Natural killer cell (primary cell): ENCODE results near the gene KCNT2. TPM values are rescaled to one million over a fixed set of nuclear protein-coding genes. Genes with fewer than 3 reads are reported as not detected.

Experiments used
- ATAC-seq, 3 donors: fragments of 150-1000 bp in 2 of 3; fragments of 200-7000 bp in 1 of 3; cut with Tn5 transposase; 1 replicate in 1 of 3; 2 replicates in 2 of 3; pipeline ENCODE4 v1.10.0; 2021; ENCODE audit warnings: mild to moderate bottlenecking in 2 of 3, moderate library complexity in 2 of 3
- DNase-seq, 2 donors: peaks; one replicate each; pipeline versions ENCODE4 v3.0.0 to v3.0.0-alpha.2; 2013 to 2021; ENCODE audit warnings: mixed read lengths in 1 of 2
- H3K27ac ChIP-seq: one replicate; pipeline ENCODE4 v1.5.1; 2013; ENCODE audit warnings: mild to moderate bottlenecking, low read length
- H3K27me3 ChIP-seq: one replicate; pipeline ENCODE4 v1.6.1; 2013; ENCODE audit warnings: low read length; ENCODE audit not compliant: control insufficient read depth, insufficient read depth
- H3K36me3 ChIP-seq: one replicate; pipeline ENCODE4 v1.6.1; 2013; ENCODE audit warnings: low read length; ENCODE audit not compliant: control insufficient read depth, insufficient read depth
- H3K4me1 ChIP-seq: one replicate; pipeline ENCODE4 v1.6.1; 2013; ENCODE audit warnings: low read length; ENCODE audit not compliant: control insufficient read depth, insufficient read depth
- H3K4me3 ChIP-seq: one replicate; pipeline ENCODE4 v1.5.1; 2013; ENCODE audit warnings: low read length
- H3K9me3 ChIP-seq: one replicate; pipeline ENCODE4 v1.6.1; 2013; ENCODE audit warnings: low read length; ENCODE audit not compliant: control insufficient read depth, insufficient read depth
- H3K27ac Mint-ChIP-seq, 2 donors: one replicate each; pipeline ENCODE4 v1.8.0; 2022; ENCODE audit warnings: mild to moderate bottlenecking in 2 of 2, mixed read lengths in 2 of 2, moderate library complexity in 1 of 2
- H3K27me3 Mint-ChIP-seq, 2 donors: one replicate each; pipeline ENCODE4 v1.8.0; 2022; ENCODE audit warnings: low read depth in 2 of 2, mixed read lengths in 2 of 2
- H3K36me3 Mint-ChIP-seq: one replicate; pipeline ENCODE4 v1.8.0; 2022; ENCODE audit warnings: mixed read lengths
- H3K4me1 Mint-ChIP-seq, 2 donors: one replicate each; pipeline ENCODE4 v1.8.0; 2022; ENCODE audit warnings: mixed read lengths in 2 of 2
- H3K4me3 Mint-ChIP-seq: one replicate; pipeline ENCODE4 v1.8.0; 2022; ENCODE audit warnings: mild to moderate bottlenecking, moderate library complexity, mixed read lengths
- H3K9me3 Mint-ChIP-seq, 2 donors: one replicate each; pipeline ENCODE4 v1.8.0; 2022; ENCODE audit warnings: mixed read lengths in 2 of 2
- WGBS: methylation state at CpG from one replicate; pipeline ENCODE4 v1.1.7; 2013; ENCODE audit warnings: missing lambda C conversion rate; ENCODE audit not compliant: insufficient coverage; 5-methylcytosine and 5-hydroxymethylcytosine counted together
- intact Hi-C: fragments of 100-400 bp; cut with micrococcal nuclease; formaldehyde crosslinking; loops from one replicate; pipeline ENCODE4 v1.14.2; 2022
- total RNA-seq, 4 donors: library from RNA; stranded (reverse); fragments of 120-200 nt in 1 of 4; gene quantifications; one replicate each; pipeline versions ENCODE4 v1.2.3 to v1.2.4, GENCODE V29; 2013 to 2022
- TF ChIP-seq, protein P1 (sequence below): fragments of 200-600 bp; IDR thresholded peaks from one replicate; pipeline ENCODE4 v1.8.0; 2022; ENCODE audit warnings: antibody characterized with exemption

KCNT2 gene
- total RNA-seq, 3 donors from 2014 or later (not counting 1 experiment from before 2014, with no cell fraction given): not detected

- H3K27me3 Mint-ChIP-seq: no peaks in the 10 kb centered on the region
Observed at GRCh38 chr1:196493881-196494280, 114.4 kb downstream of the KCNT2 start.

DNA sequence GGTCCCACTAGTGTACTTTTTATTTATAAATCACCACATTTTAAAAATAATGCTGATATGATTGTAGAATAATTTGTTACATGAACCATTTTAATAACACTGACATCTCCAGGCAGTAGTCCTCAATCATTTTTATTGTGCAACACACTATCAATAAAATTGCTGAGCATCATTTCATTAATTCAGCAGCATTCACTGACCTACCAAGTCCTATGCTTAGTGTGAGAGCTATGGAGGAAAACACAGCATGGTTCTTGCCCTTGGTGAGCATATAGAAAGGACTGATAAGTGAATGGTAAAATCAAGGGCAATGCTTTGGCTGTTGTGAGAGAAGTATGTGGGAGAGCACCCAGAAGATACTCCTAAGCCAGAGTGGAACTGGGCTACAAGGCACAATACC is 119.7 kb downstream of the KCNT2 start:
- Mint-ChIP-seq H3K27ac (no peak overlapping the region), H3K4me3 (no peak overlapping the region), H3K27me3 (no peaks in the 10 kb centered on the region), H3K36me3 (peaks cover 8% of the 10 kb centered on the region), H3K4me1 (no peaks in the 10 kb centered on the region), H3K9me3 (peaks cover 4 to 5% of the 10 kb centered on the region in 2 donors)
- H3K27me3 ChIP-seq: no peaks in the 10 kb centered on the region
- intact Hi-C loops: no loop called here
- DNase-seq (no peak), ATAC-seq (no peak)
- no peaks in the 10 kb centered on the region for H3K4me1 ChIP-seq
- TF ChIP-seq, protein P1, sequence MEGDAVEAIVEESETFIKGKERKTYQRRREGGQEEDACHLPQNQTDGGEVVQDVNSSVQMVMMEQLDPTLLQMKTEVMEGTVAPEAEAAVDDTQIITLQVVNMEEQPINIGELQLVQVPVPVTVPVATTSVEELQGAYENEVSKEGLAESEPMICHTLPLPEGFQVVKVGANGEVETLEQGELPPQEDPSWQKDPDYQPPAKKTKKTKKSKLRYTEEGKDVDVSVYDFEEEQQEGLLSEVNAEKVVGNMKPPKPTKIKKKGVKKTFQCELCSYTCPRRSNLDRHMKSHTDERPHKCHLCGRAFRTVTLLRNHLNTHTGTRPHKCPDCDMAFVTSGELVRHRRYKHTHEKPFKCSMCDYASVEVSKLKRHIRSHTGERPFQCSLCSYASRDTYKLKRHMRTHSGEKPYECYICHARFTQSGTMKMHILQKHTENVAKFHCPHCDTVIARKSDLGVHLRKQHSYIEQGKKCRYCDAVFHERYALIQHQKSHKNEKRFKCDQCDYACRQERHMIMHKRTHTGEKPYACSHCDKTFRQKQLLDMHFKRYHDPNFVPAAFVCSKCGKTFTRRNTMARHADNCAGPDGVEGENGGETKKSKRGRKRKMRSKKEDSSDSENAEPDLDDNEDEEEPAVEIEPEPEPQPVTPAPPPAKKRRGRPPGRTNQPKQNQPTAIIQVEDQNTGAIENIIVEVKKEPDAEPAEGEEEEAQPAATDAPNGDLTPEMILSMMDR: no peak
- no peaks in the 10 kb centered on the region for H3K9me3 ChIP-seq
- H3K4me3 ChIP-seq: no peak overlapping the region
- H3K36me3 ChIP-seq: no peaks in the 10 kb centered on the region
- no peak overlapping the region for H3K27ac ChIP-seq

More at GRCh38 chr1:196493881-196494280, 114.4 kb downstream of the KCNT2 start:
- Mint-ChIP-seq H3K36me3 (no peaks in the 10 kb centered on the region), H3K4me1 (no peaks in the 10 kb centered on the region), H3K9me3 (peaks cover 3 to 8% of the 10 kb centered on the region in 2 donors), H3K27ac (no peak overlapping the region), H3K4me3 (no peak overlapping the region)
- ATAC-seq (no peak), DNase-seq (no peak)
- TF ChIP-seq, protein P1: no peak
- H3K27ac ChIP-seq: no peak overlapping the region
- no peaks in the 10 kb centered on the region for H3K36me3 ChIP-seq
- H3K4me1 ChIP-seq: no peaks in the 10 kb centered on the region
- no peaks in the 10 kb centered on the region for H3K9me3 ChIP-seq
- no peaks in the 10 kb centered on the region for H3K27me3 ChIP-seq
- 94% methylated on average over 2 of the region's 4 CpGs for WGBS
- H3K4me3 ChIP-seq: no peak overlapping the region
- intact Hi-C loops: no loop called here

DNA sequence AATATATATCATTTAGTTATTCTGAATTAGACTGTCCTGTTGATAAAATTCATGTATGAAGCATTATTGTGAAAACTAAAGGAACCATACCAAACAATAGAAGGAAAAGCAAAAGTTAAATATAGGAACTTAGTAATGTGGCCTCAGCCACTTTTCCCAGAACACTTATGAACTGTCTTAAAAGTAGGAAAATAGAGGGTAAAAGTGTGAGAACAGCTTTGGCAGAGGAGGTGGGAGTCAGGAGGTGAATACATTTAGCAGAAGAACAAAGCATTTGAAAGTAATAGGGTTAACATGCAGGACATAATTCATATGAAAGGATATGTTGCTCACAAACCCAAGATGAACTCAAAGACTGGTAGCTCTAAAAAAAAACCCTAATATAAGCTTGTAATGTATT is 121.9 kb downstream of the KCNT2 start:
- Mint-ChIP-seq H3K36me3 (peaks cover 8% of the 10 kb centered on the region), H3K27me3 (no peaks in the 10 kb centered on the region), H3K27ac (no peak overlapping the region), H3K4me1 (no peaks in the 10 kb centered on the region), H3K9me3 (peaks cover 9 to 11% of the 10 kb centered on the region in 2 donors), H3K4me3 (no peak overlapping the region)
- no peak overlapping the region for H3K4me3 ChIP-seq
- no peaks in the 10 kb centered on the region for H3K27me3 ChIP-seq
- no peaks in the 10 kb centered on the region for H3K9me3 ChIP-seq
- intact Hi-C loops: no loop called here
- ATAC-seq (no peak), DNase-seq (no peak)
- TF ChIP-seq, protein P1: no peak
- H3K36me3 ChIP-seq: no peaks in the 10 kb centered on the region
- no peak overlapping the region for H3K27ac ChIP-seq
- no peaks in the 10 kb centered on the region for H3K4me1 ChIP-seq

GRCh38 chr1:196481616-196482015 is 126.6 kb downstream of the KCNT2 start:
- no peak for DNase-seq
- peaks cover 7 to 14% of the 10 kb centered on the region in 2 donors for H3K9me3 Mint-ChIP-seq

More at GRCh38 chr1:196481616-196482015, 126.6 kb downstream of the KCNT2 start:
- TF ChIP-seq, protein P1: no peak
- H3K4me1 ChIP-seq: no peaks in the 10 kb centered on the region
- intact Hi-C loops: no loop called here
- H3K4me3 ChIP-seq: no peak overlapping the region
- Mint-ChIP-seq H3K27ac (no peak overlapping the region), H3K27me3 (no peaks in the 10 kb centered on the region), H3K4me3 (no peak overlapping the region), H3K36me3 (peaks cover 8% of the 10 kb centered on the region), H3K4me1 (no peaks in the 10 kb centered on the region)
- ATAC-seq: no peak
- no peaks in the 10 kb centered on the region for H3K27me3 ChIP-seq
- H3K36me3 ChIP-seq: no peaks in the 10 kb centered on the region
- H3K9me3 ChIP-seq: no peaks in the 10 kb centered on the region
- no peak overlapping the region for H3K27ac ChIP-seq
- WGBS: 93% methylated on average over 2 of the region's 2 CpGs
